Measurements from ENCODE around the gene IFNA6.

IFNA6 gene

GRCh38 chr9:21331676-21332402 is 18.8 kb downstream of the IFNA6 start:
- no peak for DNase-seq (ENCODE audit: low read depth in 2 of 2)

DNA sequence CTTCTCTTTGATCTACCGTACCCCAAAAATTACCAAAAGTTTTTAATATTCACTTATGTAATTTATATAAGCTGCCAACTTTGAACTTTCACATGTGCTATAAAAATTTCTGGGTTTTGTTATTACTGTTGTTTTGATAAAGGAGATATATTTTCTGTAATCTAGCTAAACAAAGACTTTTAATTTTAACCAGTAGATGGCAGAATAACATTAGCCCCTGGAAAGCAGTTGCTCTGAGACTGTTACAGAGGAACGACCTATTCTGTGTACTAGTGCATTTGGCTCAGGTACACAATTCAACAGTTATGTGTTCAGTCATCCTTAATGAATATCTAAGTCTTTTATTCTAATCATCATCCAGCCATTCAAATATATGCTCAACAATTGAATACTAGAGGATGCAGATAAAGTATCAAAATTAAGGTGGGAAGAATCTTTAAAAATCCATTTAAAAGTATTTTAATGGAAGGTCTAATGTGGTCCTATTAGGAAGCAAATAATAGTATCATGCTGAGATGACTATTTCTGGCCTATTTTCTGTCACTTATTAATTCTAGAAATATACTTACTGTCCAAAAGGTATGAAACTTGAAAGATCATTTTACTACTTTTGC is 24.1 kb downstream of the IFNA6 start:
- DNase-seq (ENCODE audit: low read depth in 2 of 2): no peak

DNA sequence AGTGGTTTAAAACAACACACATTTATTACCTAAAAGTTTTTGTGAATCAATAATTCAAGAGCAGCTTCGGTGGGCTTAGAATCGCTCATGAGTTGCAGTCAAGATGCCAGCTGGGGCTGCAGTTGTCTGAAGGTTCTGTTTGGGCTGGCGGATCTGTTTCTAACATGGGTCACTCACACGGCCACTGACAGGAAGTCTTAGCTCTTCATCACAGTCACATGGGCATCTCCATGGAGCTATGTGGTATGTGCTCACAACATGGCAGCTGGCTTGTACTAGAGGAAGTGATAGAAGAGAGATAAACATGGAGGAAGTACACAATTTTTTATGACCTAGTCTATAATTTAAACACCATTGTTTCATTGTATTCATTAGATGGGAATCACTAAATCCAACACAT is 26.6 kb downstream of the IFNA6 start:
- no peak for DNase-seq (ENCODE audit: low read depth in 2 of 2)

DNA sequence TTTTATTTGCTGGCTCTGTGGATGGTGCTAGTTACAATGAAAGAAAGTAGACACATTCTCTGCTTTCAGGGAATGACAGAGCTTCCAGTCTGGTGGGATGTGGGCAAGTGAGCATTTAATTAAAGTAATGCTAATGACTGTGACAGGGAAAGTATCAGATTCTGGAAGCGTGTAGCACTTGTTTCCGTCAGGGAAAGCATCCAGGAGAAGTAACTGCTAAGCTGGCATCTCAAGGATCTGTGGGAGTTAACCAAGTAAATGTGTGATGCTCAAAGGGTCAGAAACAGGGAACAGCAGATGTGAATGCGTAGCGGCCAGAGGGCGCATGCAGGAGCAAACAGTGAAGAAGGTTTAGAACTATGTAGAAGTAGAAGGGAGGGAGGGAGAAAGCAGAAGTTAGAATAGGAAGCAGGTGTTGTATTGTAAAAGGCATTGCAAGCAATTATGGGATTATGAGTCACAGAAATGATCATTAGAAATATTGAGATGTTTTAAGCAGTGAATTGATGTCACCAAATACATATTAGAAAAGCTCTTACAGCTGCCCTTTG is 27.7 kb downstream of the IFNA6 start:
- DNase-seq (ENCODE audit: low read depth in 2 of 2): no peak

DNA sequence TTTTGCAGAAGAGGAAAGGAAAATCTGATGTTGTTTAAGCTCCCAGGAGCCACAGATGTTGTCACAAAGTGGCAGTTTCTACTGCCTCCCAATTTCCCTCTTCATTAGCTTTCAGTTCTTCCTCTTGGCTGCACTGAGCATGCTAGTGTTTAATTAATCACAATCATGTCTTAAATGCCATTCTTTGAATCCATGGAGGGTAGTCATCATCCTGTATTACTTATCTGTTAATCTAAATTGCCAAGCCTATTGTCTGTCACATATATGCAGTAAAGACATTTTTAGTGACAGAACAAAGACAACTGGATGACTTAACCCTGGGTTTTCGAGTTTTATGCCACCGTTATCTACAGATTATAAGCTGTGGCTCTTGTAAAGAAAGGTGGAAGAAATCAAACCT is 30.2 kb downstream of the IFNA6 start:
- no peak for DNase-seq (ENCODE audit: low read depth in 2 of 2)

DNA sequence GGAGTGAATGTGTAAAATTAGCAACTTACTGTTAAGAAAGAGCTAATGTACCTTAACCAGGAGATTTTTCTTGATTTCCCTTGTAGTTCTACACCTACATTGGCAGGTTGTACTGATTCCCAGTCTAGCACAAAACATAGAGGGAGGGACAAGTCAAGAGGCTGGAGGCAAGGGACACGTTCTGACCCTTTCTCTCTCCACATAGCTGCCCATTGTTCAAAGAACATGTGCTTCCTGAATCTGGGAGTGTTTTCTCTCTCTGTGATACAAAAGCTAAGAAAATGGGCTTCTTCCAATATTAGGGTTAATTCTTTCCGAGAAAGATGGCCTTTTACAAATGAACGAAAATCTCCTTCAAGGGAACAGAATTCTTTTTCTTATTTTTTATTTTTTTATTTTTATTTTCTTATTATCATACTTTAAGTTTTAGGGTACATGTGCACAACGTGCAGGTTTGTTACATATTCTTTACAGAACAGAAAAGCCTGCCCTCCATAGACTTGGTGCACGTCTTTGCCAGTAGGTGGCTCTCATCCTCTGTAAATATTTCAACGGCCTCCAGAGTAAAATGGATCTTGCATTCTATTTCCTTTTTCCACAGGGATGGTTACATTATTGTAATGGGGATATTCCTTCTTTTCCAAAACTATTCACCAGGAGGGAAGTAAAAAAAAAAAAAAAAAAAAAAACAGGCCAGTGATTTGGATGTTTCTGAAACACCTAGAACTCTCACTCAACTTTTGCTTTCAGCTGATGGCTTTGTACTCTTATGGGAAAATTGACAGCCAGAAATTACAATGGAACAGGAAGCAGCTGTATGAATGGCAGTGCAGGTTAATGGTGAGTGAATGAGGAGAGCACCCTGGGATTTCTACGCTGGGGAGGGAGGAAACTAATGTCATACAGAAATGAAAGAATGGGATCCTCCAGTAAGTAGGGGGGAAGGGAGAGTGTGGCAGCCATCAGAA is 32.4 kb downstream of the IFNA6 start:
- no peak for DNase-seq (ENCODE audit: low read depth in 2 of 2)

DNA sequence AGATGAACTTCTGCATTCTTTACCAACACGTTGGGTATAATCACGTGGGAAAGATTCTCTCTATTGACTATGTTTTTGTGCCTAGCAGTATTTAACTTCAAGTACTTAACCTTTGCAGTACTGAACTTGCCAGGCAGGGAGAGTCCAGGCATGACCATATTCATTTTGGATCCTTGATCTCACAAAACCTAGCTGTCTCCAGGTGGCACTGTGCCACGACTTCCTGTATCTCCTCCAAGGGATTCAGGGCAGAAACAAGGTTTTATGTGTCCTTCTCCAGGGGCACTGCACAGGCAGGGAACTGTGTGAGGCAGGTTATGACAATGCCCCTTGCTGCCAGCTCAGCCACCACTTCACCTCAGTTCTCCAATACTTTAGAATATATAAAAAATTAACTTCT is 33.8 kb downstream of the IFNA6 start:
- DNase-seq (ENCODE audit: low read depth in 2 of 2): no peak

- DNase-seq (ENCODE audit: low read depth in 2 of 2): no peak
Measured at GRCh38 chr9:21316032-21316842, 34.5 kb downstream of the IFNA6 start.

GRCh38 chr9:21314152-21314551 is 36.5 kb downstream of the IFNA6 start:
- DNase-seq (ENCODE audit: low read depth in 2 of 2): no peak

GRCh38 chr9:21311889-21312288 is 38.8 kb downstream of the IFNA6 start:
- no peak for DNase-seq (ENCODE audit: low read depth in 2 of 2)

GRCh38 chr9:21305213-21305612 is 45.5 kb downstream of the IFNA6 start, which contains the start of gene IFNA5:
Gene IFNA5 (minus strand): TSS chr9:21305313. CDS start chr9:21305256, 57 bp downstream.
- no peak for DNase-seq (ENCODE audit: low read depth in 2 of 2)

Data from stimulated activated CD8-positive, alpha-beta memory T cell treated with anti-CD3 and anti-CD28 coated beads, Interleukin-7, amount 100 ng/mL, for 4 hours (primary cell).